Esophagus squamous epithelium (tissue), 5 donors: ENCODE data around the gene NHLRC2. TPM values are rescaled to one million over a fixed set of nuclear protein-coding genes. Genes with fewer than 3 reads are reported as not detected.
A peak's percentile ranks its signal among the peaks of the same experiment; 100 is the strongest.

Experiments used
- DNase-seq: peaks from one replicate; lab custom pipeline; 2025; lab: John Stamatoyannopoulos, UW
- H3K27ac ChIP-seq, 4 donors: fragments of 200-600 bp; sonication (generic); one replicate each; pipeline ENCODE4 v1.5.1; 2016 to 2019; ENCODE audit warnings: mild to moderate bottlenecking in 1 of 4
- H3K27me3 ChIP-seq, 4 donors: fragments of 200-600 bp; sonication (generic); 1 replicate in 3 of 4; 2 replicates in 1 of 4; pipeline versions ENCODE4 v1.5.1 to v1.6.0; 2017 to 2021; ENCODE audit warnings: antibody characterized with exemption in 1 of 4
- H3K36me3 ChIP-seq, 3 donors: fragments of 200-600 bp; sonication (generic); one replicate each; pipeline ENCODE4 v1.5.1; 2016 to 2019
- H3K4me1 ChIP-seq, 3 donors: fragments of 200-600 bp; sonication (generic); one replicate each; pipeline ENCODE4 v1.5.1; 2017 to 2019
- H3K4me3 ChIP-seq, 4 donors: fragments of 200-600 bp; sonication (generic); 1 replicate in 3 of 4; 2 replicates in 1 of 4; pipeline ENCODE4 v1.5.1; 2016 to 2019; ENCODE audit warnings: mild to moderate bottlenecking in 2 of 4, moderate library complexity in 1 of 4
- H3K9me3 ChIP-seq, 3 donors: fragments of 200-600 bp; sonication (generic); one replicate each; pipeline ENCODE4 v1.5.1; 2016 to 2019
- POLR2A ChIP-seq, 4 donors: fragments of 450-650 bp; IDR thresholded peaks; one replicate each; pipeline ENCODE4 v1.6.1; 2017; ENCODE audit warnings: antibody characterized with exemption in 4 of 4, mild to moderate bottlenecking in 4 of 4, moderate library complexity in 3 of 4
- whole genome bisulfite sequencing, 2 donors: methylation state at CpG; one replicate each; pipeline ENCODE4 v1.1.5; 2018; 5-methylcytosine and 5-hydroxymethylcytosine counted together
- intact Hi-C: fragments of 100-400 bp; cut with DNase I; formaldehyde crosslinking; loops from one replicate; pipeline ENCODE4 v1.15.0; 2022
- total RNA-seq, 4 donors: library from RNA; depleted of rRNA; stranded (reverse); fragments of >200 nt; gene quantifications; one replicate each; pipeline ENCODE4 v1.1.0, GENCODE V29; 2016
- TF ChIP-seq, protein P1 (sequence below), 6 experiments: fragments of 450-650 bp in 4 of 6; fragments of 200-600 bp in 2 of 6; sonication (generic) in 2 of 6; IDR thresholded peaks; one replicate each; pipeline ENCODE4 v1.5.1; 2016 to 2019; ENCODE audit warnings: antibody characterized with exemption in 6 of 6, mild to moderate bottlenecking in 4 of 6, moderate library complexity in 4 of 6
- donor health status: DM: yes; HTN: yes; CAD: no.

The NHLRC2 gene
- total RNA-seq, 4 donors from 2014 or later: 14.1 to 42.0 (median 31.2) TPM

DNA sequence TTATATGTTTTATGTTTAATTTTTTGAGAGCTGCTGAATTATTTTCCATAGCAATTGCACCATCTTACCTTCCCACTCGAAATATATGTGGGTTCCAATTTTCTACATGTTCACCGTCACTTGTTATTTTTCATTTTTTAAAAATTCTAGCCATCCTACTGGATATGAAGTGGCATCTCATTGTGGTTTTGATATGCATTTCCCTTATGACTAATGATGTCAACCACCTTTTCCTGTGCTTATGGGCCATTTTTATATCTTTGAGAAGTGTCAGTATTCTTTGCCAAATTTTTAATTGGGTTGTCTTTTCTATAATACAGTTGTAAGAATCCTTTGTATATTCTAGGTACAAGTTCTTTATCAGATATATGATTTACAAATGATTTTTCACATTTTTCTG is 27.8 kb downstream of the NHLRC2 start:
- no peak for DNase-seq
- H3K4me1 ChIP-seq: no peaks in the 10 kb centered on the region
- no peak overlapping the region for H3K4me3 ChIP-seq
- no peak overlapping the region for H3K27ac ChIP-seq
- intact Hi-C loops: no loop called here
- no peak for TF ChIP-seq POLR2A (IDR thresholded peaks at IDR 0.05)
- TF ChIP-seq, protein P1, sequence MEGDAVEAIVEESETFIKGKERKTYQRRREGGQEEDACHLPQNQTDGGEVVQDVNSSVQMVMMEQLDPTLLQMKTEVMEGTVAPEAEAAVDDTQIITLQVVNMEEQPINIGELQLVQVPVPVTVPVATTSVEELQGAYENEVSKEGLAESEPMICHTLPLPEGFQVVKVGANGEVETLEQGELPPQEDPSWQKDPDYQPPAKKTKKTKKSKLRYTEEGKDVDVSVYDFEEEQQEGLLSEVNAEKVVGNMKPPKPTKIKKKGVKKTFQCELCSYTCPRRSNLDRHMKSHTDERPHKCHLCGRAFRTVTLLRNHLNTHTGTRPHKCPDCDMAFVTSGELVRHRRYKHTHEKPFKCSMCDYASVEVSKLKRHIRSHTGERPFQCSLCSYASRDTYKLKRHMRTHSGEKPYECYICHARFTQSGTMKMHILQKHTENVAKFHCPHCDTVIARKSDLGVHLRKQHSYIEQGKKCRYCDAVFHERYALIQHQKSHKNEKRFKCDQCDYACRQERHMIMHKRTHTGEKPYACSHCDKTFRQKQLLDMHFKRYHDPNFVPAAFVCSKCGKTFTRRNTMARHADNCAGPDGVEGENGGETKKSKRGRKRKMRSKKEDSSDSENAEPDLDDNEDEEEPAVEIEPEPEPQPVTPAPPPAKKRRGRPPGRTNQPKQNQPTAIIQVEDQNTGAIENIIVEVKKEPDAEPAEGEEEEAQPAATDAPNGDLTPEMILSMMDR (IDR thresholded peaks at IDR 0.05): no peak
- peaks cover 0 to 87% (median 0%) of the 10 kb centered on the region in 3 donors for H3K36me3 ChIP-seq
- H3K27me3 ChIP-seq: no peaks in the 10 kb centered on the region
- 85 to 88% methylated on average over 2 of the region's 2 CpGs for WGBS, 2 donors
- no peaks in the 10 kb centered on the region for H3K9me3 ChIP-seq

GRCh38 chr10:113889911-113890310 is 35.5 kb downstream of the NHLRC2 start:
- H3K27me3 ChIP-seq: no peaks in the 10 kb centered on the region
- no peak overlapping the region for H3K27ac ChIP-seq
- no peak for DNase-seq
- no peak for TF ChIP-seq POLR2A (IDR thresholded peaks at IDR 0.05)
- TF ChIP-seq, protein P1 (IDR thresholded peaks at IDR 0.05): no peak
- H3K4me1 ChIP-seq: peaks cover 0 to under 1% (median 0%) of the 10 kb centered on the region in 3 donors
- intact Hi-C loops: no loop called here
- WGBS, 2 donors: 69 to 83% methylated on average over 2 of the region's 2 CpGs
- no peaks in the 10 kb centered on the region for H3K9me3 ChIP-seq
- H3K36me3 ChIP-seq: peaks cover 0 to 56% (median 0%) of the 10 kb centered on the region in 3 donors
- no peak overlapping the region for H3K4me3 ChIP-seq

- WGBS, 2 donors: 72 to 74% methylated on average over 4 of the region's 4 CpGs
- Histone ChIP-seq H3K27ac (no peak overlapping the region), H3K27me3 (no peaks in the 10 kb centered on the region), H3K4me3 (no peak overlapping the region), H3K4me1 (peaks cover 0 to 5% (median 0%) of the 10 kb centered on the region in 3 donors), H3K9me3 (no peaks in the 10 kb centered on the region), H3K36me3 (peaks cover 0 to 47% (median 0%) of the 10 kb centered on the region in 3 donors)
- intact Hi-C loops: no loop called here
- DNase-seq: no peak
- TF ChIP-seq POLR2A (IDR thresholded peaks at IDR 0.05): no peak
- TF ChIP-seq, protein P1 (IDR thresholded peaks at IDR 0.05): no peak
These were observed 36.3 kb downstream of the NHLRC2 start for GRCh38 chr10:113890769-113891168.

GRCh38 chr10:113891476-113891875 is 37.0 kb downstream of the NHLRC2 start:
- intact Hi-C loops: no loop called here
- H3K9me3 ChIP-seq: no peaks in the 10 kb centered on the region
- no peaks in the 10 kb centered on the region for H3K27me3 ChIP-seq
- 53 to 61% methylated on average over 3 of the region's 3 CpGs for WGBS, 2 donors
- H3K27ac ChIP-seq: peak overlapping the region in 1 of 4 donors; percentile 14
- peaks cover 0 to 40% (median 0%) of the 10 kb centered on the region in 3 donors for H3K36me3 ChIP-seq
- H3K4me1 ChIP-seq: peaks cover 0 to 5% (median 0%) of the 10 kb centered on the region in 3 donors
- no peak overlapping the region for H3K4me3 ChIP-seq
- no peak for DNase-seq
- TF ChIP-seq, protein P1 (IDR thresholded peaks at IDR 0.05): no peak

GRCh38 chr10:113893570-113893969 is 39.1 kb downstream of the NHLRC2 start:
- no peak overlapping the region for H3K27ac ChIP-seq
- H3K4me1 ChIP-seq: peaks cover 0 to 5% (median 0%) of the 10 kb centered on the region in 3 donors
- no peaks in the 10 kb centered on the region for H3K9me3 ChIP-seq
- no peaks in the 10 kb centered on the region for H3K27me3 ChIP-seq
- TF ChIP-seq, protein P1 (IDR thresholded peaks at IDR 0.05): no peak
- TF ChIP-seq POLR2A (IDR thresholded peaks at IDR 0.05): no peak
- DNase-seq: no peak
- intact Hi-C loops: no loop called here
- H3K4me3 ChIP-seq: no peak overlapping the region
- peaks cover 0 to 32% (median 8%) of the 10 kb centered on the region in 3 donors for H3K36me3 ChIP-seq
- whole genome bisulfite sequencing, 2 donors: 57 to 69% methylated on average over 2 of the region's 2 CpGs
